ENCODE data around the gene CACNA1I. TPM values are rescaled to one million over a fixed set of nuclear protein-coding genes. Genes with fewer than 3 reads are reported as not detected.

Gene CACNA1I
- total and polyA plus RNA-seq, 2 of the 8 experiments (the other 6 are each of a cell fraction or from before 2014, with no cell fraction given): 0.77 to 1.2 TPM

GRCh38 chr22:39528681-39529486 lies 41.7 kb upstream of the CACNA1I start (continued):
- TF ChIP-seq SIX5 (IDR thresholded peaks at IDR 0.05; ENCODE audit: low read depth, low read length) (no peak), TBP (IDR thresholded peaks at IDR 0.05; ENCODE audit: low read depth, low read length) (peak; percentile 53; the same call in 1 of the 2 replicates), MAFK (IDR thresholded peaks at IDR 0.05; ENCODE audit: low read depth, low read length) (no peak), SP4 (IDR thresholded peaks at IDR 0.05; ENCODE audit: low read length) (peak; percentile 91; the same call in 1 of the 2 replicates), KDM5A (IDR thresholded peaks at IDR 0.05; ENCODE audit: low read length) (no peak), CTCF (IDR thresholded peaks at IDR 0.05; ENCODE audit: control extremely low read depth in 1 of 3, insufficient read depth in 1 of 3, low read depth in 1 of 3, low read length in 3 of 3) (peak; percentile 98 to 100 (median 98)), BRCA1 (IDR thresholded peaks at IDR 0.05; ENCODE audit: low read depth, low read length) (no peak), NRF1 (IDR thresholded peaks at IDR 0.05; ENCODE audit: low read depth, low read length) (no peak), ATF2 (IDR thresholded peaks at IDR 0.05; ENCODE audit: low read length) (peak; percentile 89; the same call in 1 of the 2 replicates), CEBPB (IDR thresholded peaks at IDR 0.05; ENCODE audit: low read depth, low read length) (no peak; the same call in 1 of the 2 replicates), KDM4A (IDR thresholded peaks at IDR 0.05; ENCODE audit: low read depth, low read length, severe bottlenecking) (no peak), KDM1A (IDR thresholded peaks at IDR 0.05; ENCODE audit: borderline replicate concordance, low read length) (no peak), CBX5 (IDR thresholded peaks at IDR 0.05; ENCODE audit: low read depth, low read length) (no peak), CHD2 (IDR thresholded peaks at IDR 0.05; ENCODE audit: low read length) (no peak), HDAC2 (IDR thresholded peaks at IDR 0.05; ENCODE audit: borderline replicate concordance in 1 of 2, low read depth in 2 of 2, low read length in 2 of 2) (no peak), E2F6 (IDR thresholded peaks at IDR 0.05) (peak; percentile 44; the same call in 1 of the 2 replicates), JUN (IDR thresholded peaks at IDR 0.05; ENCODE audit: low read depth, low read length) (no peak), GTF2F1 (IDR thresholded peaks at IDR 0.05; ENCODE audit: borderline replicate concordance, low read depth, low read length) (peak; percentile 55; the same call in 1 of the 2 replicates)
